RCC 7860 (cell line): ENCODE results near the gene WDR1.

ENCODE experiments used
- DNase-seq: peaks from one replicate; pipeline ENCODE4 v3.0.0-alpha.2; 2015; ENCODE audit warnings: low spot score
- FAIRE-seq: peaks from 2 replicates; lab custom pipeline; 2012; peaks lifted over from hg19 to GRCh38; lab: Jason Lieb, UNC

Gene WDR1

DNA sequence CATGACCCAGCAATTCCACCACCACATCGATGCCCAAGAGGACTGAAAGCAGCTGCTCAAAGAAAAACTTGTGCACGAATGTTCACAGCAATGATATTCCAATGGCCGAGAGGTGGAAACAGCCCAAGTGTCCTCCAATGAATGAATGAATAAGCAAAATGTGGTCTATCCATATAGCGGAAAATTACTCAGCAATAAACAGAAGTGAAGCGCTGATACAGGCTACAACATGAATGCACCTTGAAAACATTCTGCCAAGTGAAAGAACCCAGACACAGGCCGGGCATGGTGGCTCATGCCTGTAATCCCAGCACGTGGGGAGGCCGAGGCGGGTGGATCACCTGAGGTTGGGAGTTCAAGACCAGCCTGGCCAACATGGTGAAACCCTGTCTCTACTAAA, 90.1 kb downstream of the WDR1 start:
- DNase-seq, result no peak
- no peak for FAIRE-seq

- DNase-seq, result no peak
Observed at GRCh38 chr4:10025230-10025806, 91.3 kb downstream of the WDR1 start.

More at GRCh38 chr4:10025230-10025806, 91.3 kb downstream of the WDR1 start:
- FAIRE-seq, result no peak
